Upper lobe of left lung (tissue), 6 donors: ENCODE data around the gene GLRX5. TPM values are rescaled to one million over a fixed set of nuclear protein-coding genes. Genes with fewer than 3 reads are reported as not detected.

ENCODE experiments used
- ATAC-seq, 2 donors: fragments of 200-7000 bp; cut with Tn5 transposase; one replicate each; pipeline ENCODE4 v1.9.1; 2022; ENCODE audit warnings: mild to moderate bottlenecking in 2 of 2, moderate library complexity in 2 of 2; ENCODE audit not compliant: low FRiP score in 2 of 2
- DNase-seq, 2 donors: peaks; one replicate each; pipeline ENCODE4 v3.0.0-alpha.2; 2019 to 2020
- H3K27ac ChIP-seq, 4 donors: fragments of 200-600 bp; sonication (generic); one replicate each; pipeline ENCODE4 v1.5.1; 2016 to 2019
- H3K27me3 ChIP-seq, 4 donors: fragments of 200-600 bp; sonication (generic); one replicate each; pipeline ENCODE4 v1.5.1; 2017 to 2019
- H3K36me3 ChIP-seq, 4 donors: fragments of 200-600 bp; sonication (generic); one replicate each; pipeline ENCODE4 v1.5.1; 2016 to 2019
- H3K4me1 ChIP-seq, 4 donors: fragments of 200-600 bp; sonication (generic); one replicate each; pipeline ENCODE4 v1.5.1; 2018 to 2019
- H3K4me3 ChIP-seq, 4 donors: fragments of 200-600 bp; sonication (generic); one replicate each; pipeline ENCODE4 v1.5.1; 2017 to 2019; ENCODE audit warnings: mild to moderate bottlenecking in 2 of 4, moderate library complexity in 1 of 4
- H3K9me3 ChIP-seq, 4 donors: fragments of 200-600 bp; sonication (generic); one replicate each; pipeline ENCODE4 v1.5.1; 2018 to 2019
- EP300 ChIP-seq, 4 donors: sonication (generic); formaldehyde crosslinking; IDR thresholded peaks; one replicate each; pipeline ENCODE4 v1.5.1; 2017; ENCODE audit warnings: antibody characterized with exemption in 4 of 4, control low read depth in 2 of 4
- POLR2A ChIP-seq, 4 donors: fragments of 450-650 bp; IDR thresholded peaks; one replicate each; pipeline ENCODE4 v1.5.1; 2016 to 2017; ENCODE audit warnings: antibody characterized with exemption in 4 of 4, mild to moderate bottlenecking in 2 of 4
- POLR2AphosphoS5 ChIP-seq, 2 donors: sonication (generic); formaldehyde crosslinking; IDR thresholded peaks; one replicate each; pipeline ENCODE4 v1.5.1; 2017; ENCODE audit warnings: antibody characterized with exemption in 2 of 2
- WGBS, 2 donors: methylation state at CpG; one replicate each; pipeline ENCODE4 v1.1.5; 2017 to 2018; 5-methylcytosine and 5-hydroxymethylcytosine counted together
- total RNA-seq, 6 donors: library from RNA; depleted of rRNA in 4 of 6; stranded (reverse); fragments of >200 nt in 4 of 6; gene quantifications; one replicate each; pipeline versions ENCODE4 v1.1.0 to v1.2.1, GENCODE V29; 2016 to 2021
- TF ChIP-seq, protein P1 (sequence below), 6 experiments: fragments of 450-650 bp in 4 of 6; fragments of 200-600 bp in 2 of 6; sonication (generic) in 2 of 6; IDR thresholded peaks; one replicate each; pipeline ENCODE4 v1.5.1; 2016 to 2019; ENCODE audit warnings: antibody characterized with exemption in 6 of 6
- donor health status: DM: no; HTN: no; CAD: no; lungs with moderate emphysema.
- donor health status: DM: no; HTN: yes; CAD: no; lungs with severe emphysema.

The GLRX5 gene
- total RNA-seq, 6 donors from 2014 or later, result 12.6 to 34.8 (median 25.0) TPM

DNA sequence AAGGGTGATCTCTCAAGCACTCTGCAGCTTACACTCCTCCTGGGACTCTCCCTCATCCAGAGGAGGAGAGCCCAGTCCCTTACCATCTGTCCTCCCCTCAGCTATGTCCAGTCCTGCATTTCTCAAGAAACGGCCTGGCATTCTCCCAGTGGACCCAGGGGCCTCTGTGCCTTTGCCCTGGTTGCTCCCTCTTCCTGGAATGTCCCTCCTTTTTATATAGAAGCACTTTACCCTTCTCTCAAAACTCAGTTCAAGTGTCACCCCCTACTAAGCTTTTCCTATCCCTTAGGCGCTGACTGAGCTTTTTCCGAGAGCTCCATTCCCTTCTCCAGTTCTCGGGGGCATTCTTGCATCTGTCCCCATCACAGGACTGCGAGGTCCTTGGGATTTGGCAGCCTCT, 8.9 kb upstream of the GLRX5 start:
- H3K36me3 ChIP-seq, result peaks cover 0 to 3% (median 0%) of the 10 kb centered on the region in 4 donors
- TF ChIP-seq EP300 (IDR thresholded peaks at IDR 0.05), result no peak
- no peak for TF ChIP-seq POLR2AphosphoS5 (IDR thresholded peaks at IDR 0.05)
- TF ChIP-seq POLR2A (IDR thresholded peaks at IDR 0.05), result no peak
- TF ChIP-seq, protein P1, sequence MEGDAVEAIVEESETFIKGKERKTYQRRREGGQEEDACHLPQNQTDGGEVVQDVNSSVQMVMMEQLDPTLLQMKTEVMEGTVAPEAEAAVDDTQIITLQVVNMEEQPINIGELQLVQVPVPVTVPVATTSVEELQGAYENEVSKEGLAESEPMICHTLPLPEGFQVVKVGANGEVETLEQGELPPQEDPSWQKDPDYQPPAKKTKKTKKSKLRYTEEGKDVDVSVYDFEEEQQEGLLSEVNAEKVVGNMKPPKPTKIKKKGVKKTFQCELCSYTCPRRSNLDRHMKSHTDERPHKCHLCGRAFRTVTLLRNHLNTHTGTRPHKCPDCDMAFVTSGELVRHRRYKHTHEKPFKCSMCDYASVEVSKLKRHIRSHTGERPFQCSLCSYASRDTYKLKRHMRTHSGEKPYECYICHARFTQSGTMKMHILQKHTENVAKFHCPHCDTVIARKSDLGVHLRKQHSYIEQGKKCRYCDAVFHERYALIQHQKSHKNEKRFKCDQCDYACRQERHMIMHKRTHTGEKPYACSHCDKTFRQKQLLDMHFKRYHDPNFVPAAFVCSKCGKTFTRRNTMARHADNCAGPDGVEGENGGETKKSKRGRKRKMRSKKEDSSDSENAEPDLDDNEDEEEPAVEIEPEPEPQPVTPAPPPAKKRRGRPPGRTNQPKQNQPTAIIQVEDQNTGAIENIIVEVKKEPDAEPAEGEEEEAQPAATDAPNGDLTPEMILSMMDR (IDR thresholded peaks at IDR 0.05), result no peak
- peak overlapping the region in 3 of 4 donors; percentile 9 to 73 (median 73) for H3K27ac ChIP-seq
- no peak overlapping the region for H3K4me3 ChIP-seq
- H3K9me3 ChIP-seq, result no peaks in the 10 kb centered on the region
- WGBS, 2 donors, result 81 to 91% methylated on average over 5 of the region's 5 CpGs
- ATAC-seq, result no peak
- peaks cover 36 to 57% (median 54%) of the 10 kb centered on the region in 4 donors for H3K4me1 ChIP-seq
- H3K27me3 ChIP-seq, result no peaks in the 10 kb centered on the region
- DNase-seq, result no peak

DNA sequence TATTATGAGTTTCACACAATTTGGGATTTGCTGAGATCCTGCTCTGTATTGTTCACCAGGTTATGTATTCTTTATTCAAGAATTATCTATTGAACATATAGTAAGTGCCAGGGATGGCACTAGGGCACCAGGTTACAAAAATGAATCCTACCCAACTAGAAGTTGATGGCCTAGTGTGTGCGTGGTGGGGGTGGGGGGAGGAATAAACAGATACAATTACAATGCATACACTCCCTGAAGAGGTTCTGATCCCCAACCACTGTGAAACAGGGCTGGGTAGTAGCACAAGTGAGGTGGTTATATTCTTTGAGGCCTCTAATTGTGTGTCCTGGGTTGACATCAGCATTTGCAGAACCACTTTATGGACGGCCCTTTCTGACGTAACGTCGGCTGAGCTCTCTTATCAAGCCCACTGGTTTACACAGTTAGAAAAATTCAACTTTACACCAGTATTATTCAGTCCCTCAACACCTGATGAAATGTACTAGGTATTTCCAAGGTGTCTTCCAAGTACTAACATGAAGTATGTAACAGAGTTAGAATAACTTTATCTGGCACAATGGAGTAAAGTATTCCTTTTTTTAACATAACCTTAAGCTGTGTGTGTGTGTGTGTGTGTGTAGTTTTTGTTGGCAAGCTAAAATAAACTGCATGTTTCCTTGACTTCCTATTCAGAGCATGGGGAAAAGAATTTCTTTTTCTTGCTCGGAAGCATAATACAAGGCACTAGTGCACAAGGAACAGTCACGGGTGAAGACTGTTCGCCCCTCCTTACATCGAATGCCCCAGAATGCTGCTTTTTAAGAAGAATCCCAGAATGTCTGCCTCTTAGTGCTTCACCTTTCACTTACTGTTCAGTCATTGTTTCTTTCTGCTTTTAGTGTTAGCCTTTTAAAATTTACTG, 8.1 kb upstream of the GLRX5 start:
- no peak for DNase-seq
- peaks cover 42 to 64% (median 59%) of the 10 kb centered on the region in 4 donors for H3K4me1 ChIP-seq

DNA sequence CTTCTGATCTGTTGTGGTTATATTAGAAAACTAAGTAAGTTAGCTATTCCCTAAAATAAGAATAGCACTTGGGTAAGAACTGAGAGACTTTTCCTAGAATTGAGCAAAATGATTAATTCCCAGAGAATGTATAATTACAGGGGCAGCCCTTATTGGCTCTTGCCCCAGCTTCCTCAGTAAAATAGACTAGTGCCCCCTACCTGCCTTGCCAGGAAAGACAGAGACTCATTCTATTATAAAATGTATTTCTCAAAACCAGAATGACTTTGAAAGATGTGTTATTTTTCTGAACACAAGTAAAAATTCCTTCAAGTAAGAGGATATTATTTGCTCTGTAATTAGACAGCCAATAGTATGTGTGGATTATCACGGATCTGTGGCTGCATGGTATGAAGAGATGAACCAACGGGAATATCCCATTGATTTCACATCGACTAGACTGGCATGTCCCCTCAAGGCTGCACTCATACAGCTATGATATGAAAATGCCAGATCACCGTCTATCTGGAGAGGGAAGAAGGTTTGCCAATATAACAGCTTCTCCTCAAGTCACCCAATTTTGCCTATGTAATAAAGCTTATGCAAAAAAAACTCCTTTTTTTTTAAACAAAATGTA, 7.4 kb upstream of the GLRX5 start:
- DNase-seq, result no peak

More for the DNA sequence above, 8.1 kb upstream of the GLRX5 start:
- Histone ChIP-seq H3K27me3 (no peaks in the 10 kb centered on the region), H3K36me3 (peaks cover 0 to 3% (median 0%) of the 10 kb centered on the region in 4 donors), H3K9me3 (no peaks in the 10 kb centered on the region), H3K4me3 (no peak overlapping the region), H3K27ac (peak overlapping the region in 3 of 4 donors; percentile 58 to 73 (median 73))
- peak in 1 of 2 donors; percentile 64 for ATAC-seq
- WGBS, 2 donors, result 24 to 26% methylated on average over 9 of the region's 9 CpGs
- TF ChIP-seq POLR2AphosphoS5 (IDR thresholded peaks at IDR 0.05), result no peak
- no peak for TF ChIP-seq POLR2A (IDR thresholded peaks at IDR 0.05)

DNA sequence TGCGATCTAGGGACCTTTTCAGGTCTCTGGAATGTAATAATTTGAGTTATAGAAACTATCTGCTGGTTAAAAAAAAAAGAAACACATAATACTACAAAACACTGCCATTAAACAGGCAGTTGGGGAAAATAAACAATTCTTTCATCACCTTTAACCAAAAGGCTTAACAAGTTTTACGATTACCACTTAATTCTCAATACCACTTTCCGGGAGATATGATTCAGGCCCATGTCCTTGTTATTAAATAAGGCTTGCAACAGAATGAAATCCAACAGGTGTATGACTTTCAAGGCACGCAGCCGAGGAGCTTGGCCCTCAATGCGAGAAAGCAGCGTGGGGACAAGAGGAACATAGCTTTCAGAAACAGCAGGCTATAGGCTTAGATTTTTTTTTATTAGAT, 5.6 kb upstream of the GLRX5 start:
- no peak overlapping the region for H3K4me3 ChIP-seq
- no peaks in the 10 kb centered on the region for H3K9me3 ChIP-seq
- no peaks in the 10 kb centered on the region for H3K27me3 ChIP-seq
- no peak overlapping the region for H3K27ac ChIP-seq
- peaks cover 56 to 71% (median 61%) of the 10 kb centered on the region in 4 donors for H3K4me1 ChIP-seq
- DNase-seq (no peak), ATAC-seq (no peak)
- peaks cover 0 to 3% (median 0%) of the 10 kb centered on the region in 4 donors for H3K36me3 ChIP-seq
- TF ChIP-seq, protein P1 (IDR thresholded peaks at IDR 0.05), result no peak
- WGBS, 2 donors, result 82 to 88% methylated on average over 7 of the region's 7 CpGs

More for the DNA sequence above, 7.4 kb upstream of the GLRX5 start:
- H3K9me3 ChIP-seq, result no peaks in the 10 kb centered on the region
- peaks cover 50 to 72% (median 62%) of the 10 kb centered on the region in 4 donors for H3K4me1 ChIP-seq
- peak overlapping the region in 3 of 4 donors; percentile 46 to 73 (median 58) for H3K27ac ChIP-seq
- peaks cover 0 to 3% (median 0%) of the 10 kb centered on the region in 4 donors for H3K36me3 ChIP-seq
- H3K4me3 ChIP-seq, result no peak overlapping the region
- no peaks in the 10 kb centered on the region for H3K27me3 ChIP-seq
- ATAC-seq, result peak in 1 of 2 donors; percentile 89
- TF ChIP-seq, protein P1 (IDR thresholded peaks at IDR 0.05), result peak; percentile 66 to 85 (median 80)
- TF ChIP-seq POLR2A (IDR thresholded peaks at IDR 0.05) (no peak), POLR2AphosphoS5 (IDR thresholded peaks at IDR 0.05) (peak in 1 of 2 donors; percentile 31), EP300 (IDR thresholded peaks at IDR 0.05) (no peak)
- 51 to 61% methylated on average over 4 of the region's 4 CpGs for WGBS, 2 donors
